ENCODE measurements around the gene NOS3. TPM values are rescaled to one million over a fixed set of nuclear protein-coding genes. Genes with fewer than 3 reads are reported as not detected.

The NOS3 gene
- polyA plus RNA-seq, 3 donors, result 0.26 to 0.72 (median 0.39) TPM

DNA sequence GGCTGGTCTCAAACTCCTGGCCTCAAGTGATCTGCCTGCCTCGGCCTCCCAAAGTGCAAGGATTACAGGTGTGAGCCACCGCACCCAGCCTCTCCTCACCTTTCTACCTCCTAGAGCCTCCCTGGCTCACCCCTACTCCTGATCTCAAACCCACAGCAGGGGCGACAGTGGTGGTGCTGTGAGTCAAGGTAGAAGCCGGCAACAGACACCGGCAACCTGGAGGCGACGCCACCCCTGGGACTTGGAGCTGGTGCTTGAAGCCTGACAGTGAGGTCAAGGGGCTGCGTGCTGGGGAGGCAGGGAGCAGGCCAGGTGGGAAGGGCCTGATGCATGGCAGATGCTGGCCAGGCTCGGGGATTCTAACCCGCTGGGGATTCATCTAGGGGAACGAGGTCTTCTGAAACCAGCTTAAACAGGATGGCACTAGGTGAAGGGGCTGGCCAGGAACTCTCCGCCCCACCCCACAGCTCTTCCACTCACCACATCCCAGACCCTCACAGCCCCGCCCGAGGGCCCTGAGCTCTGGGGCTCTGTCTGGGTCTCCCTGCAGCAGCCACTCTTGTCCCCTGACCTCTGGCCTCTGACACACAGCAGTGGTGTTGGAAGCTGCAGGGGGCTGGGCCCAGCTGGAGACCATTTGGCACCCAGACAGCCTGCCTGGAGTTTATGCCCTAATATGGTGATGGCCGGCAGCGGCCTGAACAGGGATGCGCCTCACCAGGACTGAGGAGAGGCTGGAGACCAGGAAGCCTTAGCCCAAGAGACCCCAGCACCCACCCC lies 29.1 kb upstream of the NOS3 start:
- Histone ChIP-seq H3K36me3 (replicated peaks in 1 of 2; ENCODE audit: control insufficient read depth in 1 of 2, insufficient read depth in 2 of 2, low read length in 2 of 2) (no peaks in the 10 kb centered on the region), H2AFZ (ENCODE audit: insufficient read depth, low read depth, low read length, poor library complexity, severe bottlenecking) (no peak overlapping the region), H3K4me2 (replicated peaks; ENCODE audit: extremely low read depth, low read length, poor library complexity, severe bottlenecking) (no peak overlapping the region), H3K9ac (ENCODE audit: insufficient read depth, low read length, poor library complexity, severe bottlenecking) (no peak overlapping the region), H3K9me3 (replicated peaks in 1 of 2; ENCODE audit: control insufficient read depth in 1 of 2, insufficient read depth in 1 of 2, low read length in 2 of 2) (no peaks in the 10 kb centered on the region), H3K4me3 (replicated peaks in 1 of 3; ENCODE audit: low read depth in 2 of 3, low read length in 3 of 3) (no peak overlapping the region), H4K20me1 (ENCODE audit: insufficient read depth, low read length) (no peaks in the 10 kb centered on the region), H3K27ac (ENCODE audit: low read depth in 1 of 2, low read length in 2 of 2) (no peak overlapping the region), H3K27me3 (ENCODE audit: control insufficient read depth in 2 of 2, insufficient read depth in 2 of 2, low read length in 2 of 2) (peaks cover 2 to 39% of the 10 kb centered on the region in 2 donors), H3K79me2 (ENCODE audit: insufficient read depth, low read length) (no peaks in the 10 kb centered on the region), H3K4me1 (ENCODE audit: control insufficient read depth in 1 of 2, insufficient read depth in 2 of 2, low read length in 2 of 2) (no peaks in the 10 kb centered on the region)
- H3K27ac Mint-ChIP-seq, result no peak overlapping the region
- no peak for DNase-seq
- H3K27me3 Mint-ChIP-seq (ENCODE audit: low read depth in 3 of 3), result peaks cover 34 to 82% (median 48%) of the 10 kb centered on the region in 3 donors
- 87% methylated on average over 12 of the region's 17 CpGs for WGBS (ENCODE audit: insufficient coverage)
- intact Hi-C loops (cut with micrococcal nuclease), result loop anchor here in 1 of 2 donors (5.0 kb wide), 1 partner anchor 151 kb away; no protein-coding TSS in a partner anchor
- TF ChIP-seq, protein P1, sequence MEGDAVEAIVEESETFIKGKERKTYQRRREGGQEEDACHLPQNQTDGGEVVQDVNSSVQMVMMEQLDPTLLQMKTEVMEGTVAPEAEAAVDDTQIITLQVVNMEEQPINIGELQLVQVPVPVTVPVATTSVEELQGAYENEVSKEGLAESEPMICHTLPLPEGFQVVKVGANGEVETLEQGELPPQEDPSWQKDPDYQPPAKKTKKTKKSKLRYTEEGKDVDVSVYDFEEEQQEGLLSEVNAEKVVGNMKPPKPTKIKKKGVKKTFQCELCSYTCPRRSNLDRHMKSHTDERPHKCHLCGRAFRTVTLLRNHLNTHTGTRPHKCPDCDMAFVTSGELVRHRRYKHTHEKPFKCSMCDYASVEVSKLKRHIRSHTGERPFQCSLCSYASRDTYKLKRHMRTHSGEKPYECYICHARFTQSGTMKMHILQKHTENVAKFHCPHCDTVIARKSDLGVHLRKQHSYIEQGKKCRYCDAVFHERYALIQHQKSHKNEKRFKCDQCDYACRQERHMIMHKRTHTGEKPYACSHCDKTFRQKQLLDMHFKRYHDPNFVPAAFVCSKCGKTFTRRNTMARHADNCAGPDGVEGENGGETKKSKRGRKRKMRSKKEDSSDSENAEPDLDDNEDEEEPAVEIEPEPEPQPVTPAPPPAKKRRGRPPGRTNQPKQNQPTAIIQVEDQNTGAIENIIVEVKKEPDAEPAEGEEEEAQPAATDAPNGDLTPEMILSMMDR (IDR thresholded peaks at IDR 0.05), result no peak
- no peak overlapping the region for H3K4me3 Mint-ChIP-seq
- H3K9me3 Mint-ChIP-seq, result peaks cover 0 to 13% (median 2%) of the 10 kb centered on the region in 7 donors
- H3K4me1 Mint-ChIP-seq, result peaks cover 12% of the 10 kb centered on the region
- peaks cover 0 to 5% of the 10 kb centered on the region in 2 donors for H3K36me3 Mint-ChIP-seq

DNA sequence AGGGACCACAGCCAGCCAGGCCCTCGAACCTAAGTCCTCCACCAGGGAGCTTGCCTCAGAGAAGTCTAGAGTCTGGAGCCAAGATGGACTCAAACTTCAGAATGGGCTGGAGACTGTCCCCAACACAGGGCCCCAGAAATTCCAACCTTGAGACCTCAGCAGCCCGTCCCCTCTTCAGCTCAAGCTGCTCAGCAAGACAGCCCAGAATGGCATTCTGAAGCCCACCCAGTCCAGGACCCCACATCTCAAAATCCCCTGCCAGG lies 28.6 kb upstream of the NOS3 start:
- no peaks in the 10 kb centered on the region for H3K36me3 ChIP-seq (replicated peaks in 1 of 2; ENCODE audit: control insufficient read depth in 1 of 2, insufficient read depth in 2 of 2, low read length in 2 of 2)
- peaks cover 0 to 4% of the 10 kb centered on the region in 2 donors for H3K36me3 Mint-ChIP-seq
- peaks cover 2 to 34% of the 10 kb centered on the region in 2 donors for H3K27me3 ChIP-seq (ENCODE audit: control insufficient read depth in 2 of 2, insufficient read depth in 2 of 2, low read length in 2 of 2)
- peaks cover 31 to 80% (median 44%) of the 10 kb centered on the region in 3 donors for H3K27me3 Mint-ChIP-seq (ENCODE audit: low read depth in 3 of 3)
- TF ChIP-seq, protein P1 (IDR thresholded peaks at IDR 0.05), result no peak
- no peaks in the 10 kb centered on the region for H3K79me2 ChIP-seq (ENCODE audit: insufficient read depth, low read length)
- no peaks in the 10 kb centered on the region for H3K4me1 ChIP-seq (ENCODE audit: control insufficient read depth in 1 of 2, insufficient read depth in 2 of 2, low read length in 2 of 2)
- H2AFZ ChIP-seq (ENCODE audit: insufficient read depth, low read depth, low read length, poor library complexity, severe bottlenecking), result no peak overlapping the region
- H3K27ac ChIP-seq (ENCODE audit: low read depth in 1 of 2, low read length in 2 of 2), result no peak overlapping the region
- no peaks in the 10 kb centered on the region for H4K20me1 ChIP-seq (ENCODE audit: insufficient read depth, low read length)
- H3K4me3 ChIP-seq (replicated peaks in 1 of 3; ENCODE audit: low read depth in 2 of 3, low read length in 3 of 3), result no peak overlapping the region
- no peaks in the 10 kb centered on the region for H3K9me3 ChIP-seq (replicated peaks in 1 of 2; ENCODE audit: control insufficient read depth in 1 of 2, insufficient read depth in 1 of 2, low read length in 2 of 2)
- no peak overlapping the region for H3K9ac ChIP-seq (ENCODE audit: insufficient read depth, low read length, poor library complexity, severe bottlenecking)
- 81% methylated on average over 2 of the region's 2 CpGs for WGBS (ENCODE audit: insufficient coverage)
- peaks cover 12% of the 10 kb centered on the region for H3K4me1 Mint-ChIP-seq
- H3K4me2 ChIP-seq (replicated peaks; ENCODE audit: extremely low read depth, low read length, poor library complexity, severe bottlenecking), result no peak overlapping the region
- peak overlapping the region in 1 of 7 donors; percentile 79 for H3K27ac Mint-ChIP-seq
- H3K4me3 Mint-ChIP-seq, result peak overlapping the region in 1 of 2 donors; percentile 43
- DNase-seq, result no peak
- intact Hi-C loops (cut with micrococcal nuclease), result loop anchor here in 1 of 2 donors (5.0 kb wide), 1 partner anchor 150 kb away; no protein-coding TSS in a partner anchor
- H3K9me3 Mint-ChIP-seq, result peaks cover 0 to 12% (median 2%) of the 10 kb centered on the region in 7 donors

Measured in CD14-positive monocyte (primary cell).